NCI-H2227 (cell line): ENCODE measurements around the gene GAGE10.

ENCODE experiments used
- DNase-seq: peaks from one replicate; lab custom pipeline; 2025; ENCODE audit not compliant: unreplicated experiment; lab: John Stamatoyannopoulos, UW

The GAGE10 gene

GRCh38 chrX:49303346-49303745, at the start of gene GAGE10:
Gene GAGE10 (plus strand): TSS chrX:49303646. CDS start chrX:49304860, 1,214 bp downstream.
- no peak for DNase-seq

- DNase-seq = no peak
Measured at GRCh38 chrX:49254639-49255038, 48.8 kb upstream of the GAGE10 start.

- no peak for DNase-seq
Measured at GRCh38 chrX:49256268-49256995, 47.0 kb upstream of the GAGE10 start.

GRCh38 chrX:49257074-49257790, 46.2 kb upstream of the GAGE10 start:
- DNase-seq = no peak

GRCh38 chrX:49257846-49258748, 45.3 kb upstream of the GAGE10 start:
- DNase-seq = no peak

- DNase-seq = no peak
Measured at GRCh38 chrX:49258749-49259124, 44.7 kb upstream of the GAGE10 start.

- DNase-seq = no peak
Measured at GRCh38 chrX:49260221-49260985, 43.0 kb upstream of the GAGE10 start.

GRCh38 chrX:49262603-49263002, 40.8 kb upstream of the GAGE10 start:
- no peak for DNase-seq

- no peak for DNase-seq
Measured at GRCh38 chrX:49263631-49264030, 39.8 kb upstream of the GAGE10 start.

- DNase-seq = no peak
Measured at GRCh38 chrX:49264460-49264859, 39.0 kb upstream of the GAGE10 start, which contains the start of gene FOXP3. Gene FOXP3 (minus strand): TSS chrX:49264710. CDS start chrX:49258505, 6,205 bp downstream.

- DNase-seq = no peak
Measured at GRCh38 chrX:49266523-49267445, 36.7 kb upstream of the GAGE10 start.

- DNase-seq = no peak
Measured at GRCh38 chrX:49268702-49269009, 34.8 kb upstream of the GAGE10 start.

- DNase-seq = peak; percentile 99
Measured at GRCh38 chrX:49269010-49269766, 34.3 kb upstream of the GAGE10 start.

GRCh38 chrX:49269767-49270248, 33.6 kb upstream of the GAGE10 start, which contains the start of gene PPP1R3F:
Gene PPP1R3F (plus strand): TSS chrX:49269793. CDS start chrX:49269870, 77 bp downstream.
- no peak for DNase-seq

GRCh38 chrX:49270249-49270921, 33.1 kb upstream of the GAGE10 start:
- DNase-seq = peak; percentile 53

- no peak for DNase-seq
Measured at GRCh38 chrX:49271341-49271740, 32.1 kb upstream of the GAGE10 start.

- no peak for DNase-seq
Measured at GRCh38 chrX:49272421-49272820, 31.0 kb upstream of the GAGE10 start.

- no peak for DNase-seq
Measured at GRCh38 chrX:49273181-49273727, 30.2 kb upstream of the GAGE10 start.
